GDM1 (cell line): ENCODE data around the gene NCOA7.
"Not testable (repeated sequence)": the region's sequence is repeated elsewhere in the genome, so short reads cannot be mapped to it uniquely, and the experiment has no call there.

Experiments
- DNase-seq: peaks from one replicate; lab custom pipeline; 2025; lab: John Stamatoyannopoulos, UW

NCOA7 gene

GRCh38 chr6:125918681-125919566 lies 128.2 kb downstream of the NCOA7 start:
- peak; percentile 59 for DNase-seq

DNA sequence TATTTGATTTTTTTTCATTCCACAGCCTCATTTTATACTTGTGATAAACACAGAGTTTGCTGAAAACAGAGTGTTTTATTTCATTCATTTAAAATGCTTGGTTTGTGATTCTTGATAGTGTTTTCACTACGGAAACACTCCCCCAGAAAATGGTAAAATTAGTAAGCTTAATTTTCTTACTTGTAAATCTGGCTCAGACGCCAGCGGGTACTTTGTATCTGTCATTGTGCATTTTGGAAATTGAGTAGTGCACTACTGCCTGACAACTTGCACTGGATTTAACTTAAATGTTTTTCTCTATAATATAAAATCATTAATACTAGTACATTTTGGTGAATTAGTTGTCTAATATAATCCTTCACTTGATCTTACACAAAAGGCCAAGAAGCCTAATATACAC lies 128.9 kb downstream of the NCOA7 start:
- DNase-seq = no peak

GRCh38 chr6:125922322-125922860 lies 131.6 kb downstream of the NCOA7 start:
- no peak for DNase-seq

GRCh38 chr6:125923366-125923877 lies 132.7 kb downstream of the NCOA7 start:
- DNase-seq = no peak

GRCh38 chr6:125924169-125924568 lies 133.4 kb downstream of the NCOA7 start:
- DNase-seq = no peak

DNA sequence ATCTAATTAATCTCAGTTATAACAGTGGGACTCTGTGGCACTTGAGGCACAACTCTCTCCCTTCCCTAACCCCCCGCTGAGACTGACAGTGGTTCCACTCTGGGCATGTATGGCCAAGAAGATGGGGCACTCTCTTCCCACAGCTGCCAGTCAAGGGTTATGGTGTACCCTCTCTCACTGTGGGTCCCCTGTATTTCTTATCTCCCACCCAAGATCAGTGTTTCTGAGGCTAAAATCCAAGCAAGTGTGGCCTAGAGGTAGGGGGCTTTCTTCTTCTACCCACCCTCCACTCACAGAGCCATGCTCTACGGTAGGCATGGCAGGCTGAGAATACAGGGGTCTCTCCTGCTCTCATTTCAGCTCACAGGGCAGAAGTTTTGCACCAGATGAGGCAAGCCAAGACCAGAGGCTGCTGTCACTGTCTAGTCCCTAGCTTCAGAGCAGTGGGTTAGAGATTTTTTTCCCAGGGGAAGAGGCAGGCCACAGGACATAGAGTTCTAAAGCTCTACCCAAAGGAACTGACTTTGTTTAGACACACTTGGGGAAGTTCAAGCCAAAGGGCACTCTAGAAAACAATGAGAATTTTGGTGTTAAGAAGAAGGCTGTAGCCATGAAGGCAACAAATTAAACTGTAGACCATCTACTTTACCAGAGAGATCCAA lies 134.1 kb downstream of the NCOA7 start:
- no peak for DNase-seq

GRCh38 chr6:125926711-125927110 lies 136.0 kb downstream of the NCOA7 start:
- DNase-seq = no peak

DNA sequence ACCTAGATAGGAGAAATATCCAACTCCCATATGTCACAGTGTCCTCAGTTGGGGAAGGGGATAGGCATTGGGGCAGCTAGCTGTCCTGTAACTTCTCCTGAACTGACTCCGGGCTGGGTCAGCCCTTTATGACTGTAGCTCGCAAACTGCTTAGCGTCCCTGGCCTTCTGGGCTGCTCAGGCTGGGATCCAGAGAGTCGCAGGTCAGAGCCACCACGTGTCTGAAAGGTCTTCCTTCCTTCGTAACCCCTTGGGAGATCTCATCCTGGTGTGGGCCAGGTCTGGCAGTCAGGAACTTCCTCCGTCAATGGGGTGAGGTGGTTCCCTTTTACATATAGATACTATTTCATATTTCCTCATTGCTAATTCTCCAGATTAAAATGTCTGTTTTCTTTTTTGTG lies 137.0 kb downstream of the NCOA7 start:
- no peak for DNase-seq

DNA sequence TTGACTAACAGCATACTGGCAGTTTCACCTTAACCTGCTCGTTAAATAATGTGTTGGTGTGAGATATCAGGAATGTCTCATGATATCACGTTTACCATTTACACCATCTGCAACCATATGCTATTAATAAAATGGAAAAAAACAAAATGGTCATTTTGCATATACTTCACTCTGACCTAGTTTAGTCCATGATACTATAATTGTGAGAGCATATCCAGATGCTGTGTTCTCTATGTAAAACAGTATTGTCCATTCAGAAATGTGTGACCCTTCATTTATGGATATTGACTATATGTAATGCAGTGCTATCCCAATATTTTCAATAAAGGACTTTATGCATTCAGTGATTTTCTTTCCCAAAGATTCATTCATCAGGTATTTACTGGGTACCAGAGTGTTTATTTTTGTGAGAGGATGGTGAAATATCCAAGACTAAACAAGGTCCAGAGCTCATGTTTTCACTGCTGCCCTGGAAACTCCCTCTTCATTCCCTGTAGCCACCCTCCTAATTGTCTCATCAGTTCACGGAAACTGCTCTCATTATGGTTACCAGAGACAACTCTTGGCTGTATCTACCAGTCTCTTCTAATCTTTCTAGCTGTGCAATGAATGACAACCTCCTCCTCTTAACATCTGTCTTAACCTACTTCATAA lies 140.1 kb downstream of the NCOA7 start:
- no peak for DNase-seq

DNA sequence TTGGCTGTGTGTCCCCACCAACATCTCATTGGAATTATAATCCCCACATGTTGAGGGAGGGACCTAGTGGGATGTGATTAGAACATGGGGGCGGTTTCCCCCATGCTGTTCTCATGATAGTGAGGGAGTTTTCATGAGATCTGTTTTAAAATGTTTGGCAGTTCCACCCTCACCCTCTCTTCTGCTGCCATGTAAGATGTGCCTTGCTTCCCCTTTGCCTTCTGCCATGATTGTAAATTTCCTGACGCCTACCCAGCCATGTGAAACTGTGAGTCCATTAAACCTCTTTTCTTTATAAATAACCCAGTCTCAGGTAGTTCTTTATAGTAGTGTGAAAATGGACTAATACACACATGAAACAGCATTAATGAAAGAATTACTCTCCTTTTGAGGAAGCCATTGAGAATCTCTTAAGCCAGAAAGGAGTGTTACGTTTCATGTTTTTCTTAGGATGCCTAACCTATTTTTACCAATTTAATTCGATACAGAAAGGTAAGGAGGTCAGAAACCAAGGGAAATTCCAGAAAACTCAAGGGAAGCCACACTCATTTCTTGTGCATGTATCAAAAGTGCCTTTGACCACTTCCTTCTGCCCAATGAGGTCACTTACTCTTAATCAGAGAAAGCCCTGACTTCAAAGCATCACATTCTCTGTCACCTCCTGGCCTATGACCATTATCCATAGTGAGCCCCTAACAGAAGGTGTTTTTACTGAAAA lies 141.1 kb downstream of the NCOA7 start:
- no peak for DNase-seq

GRCh38 chr6:125932451-125932795 lies 141.7 kb downstream of the NCOA7 start:
- DNase-seq = no peak

GRCh38 chr6:125935520-125935919 lies 144.8 kb downstream of the NCOA7 start:
- DNase-seq = not testable (repeated sequence)

DNA sequence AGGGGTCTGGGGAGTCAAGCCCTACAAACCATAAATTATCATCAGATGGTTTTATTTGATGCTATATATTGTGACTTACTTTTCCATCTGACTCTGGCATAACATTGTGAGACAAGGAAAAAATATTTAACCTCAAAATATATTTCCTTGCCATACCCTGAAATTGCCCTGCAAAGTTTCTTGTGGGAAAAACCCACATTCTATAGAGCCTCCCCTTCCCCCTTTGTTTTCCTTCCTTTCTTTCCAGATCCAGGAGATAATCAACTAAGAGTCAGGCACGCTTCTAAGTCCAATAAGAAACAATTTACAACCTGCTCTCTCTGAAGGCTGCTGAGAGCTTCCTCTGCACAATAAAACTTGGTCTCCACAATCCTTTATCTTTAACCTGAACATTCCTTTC lies 148.3 kb downstream of the NCOA7 start:
- no peak for DNase-seq

DNA sequence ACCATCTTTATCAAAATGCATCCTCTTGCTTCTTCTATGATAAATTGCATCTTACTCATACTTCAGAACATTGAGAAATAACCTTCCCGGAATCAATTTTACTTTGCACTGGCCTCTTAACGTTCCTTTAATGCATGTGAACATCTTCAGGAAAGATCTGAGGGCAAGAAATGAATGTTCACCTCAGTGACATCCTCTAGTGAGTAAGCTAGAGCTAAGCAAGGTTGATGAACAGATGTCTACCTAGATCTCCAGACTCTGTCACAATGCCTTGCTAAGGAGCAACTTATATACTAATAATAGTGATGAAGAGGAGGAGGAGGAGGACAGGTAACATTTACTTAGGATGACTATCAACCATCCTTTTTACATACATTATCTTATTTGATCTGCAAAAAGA lies 149.0 kb downstream of the NCOA7 start:
- DNase-seq = no peak

GRCh38 chr6:125940247-125941041 lies 149.7 kb downstream of the NCOA7 start:
- no peak for DNase-seq

DNA sequence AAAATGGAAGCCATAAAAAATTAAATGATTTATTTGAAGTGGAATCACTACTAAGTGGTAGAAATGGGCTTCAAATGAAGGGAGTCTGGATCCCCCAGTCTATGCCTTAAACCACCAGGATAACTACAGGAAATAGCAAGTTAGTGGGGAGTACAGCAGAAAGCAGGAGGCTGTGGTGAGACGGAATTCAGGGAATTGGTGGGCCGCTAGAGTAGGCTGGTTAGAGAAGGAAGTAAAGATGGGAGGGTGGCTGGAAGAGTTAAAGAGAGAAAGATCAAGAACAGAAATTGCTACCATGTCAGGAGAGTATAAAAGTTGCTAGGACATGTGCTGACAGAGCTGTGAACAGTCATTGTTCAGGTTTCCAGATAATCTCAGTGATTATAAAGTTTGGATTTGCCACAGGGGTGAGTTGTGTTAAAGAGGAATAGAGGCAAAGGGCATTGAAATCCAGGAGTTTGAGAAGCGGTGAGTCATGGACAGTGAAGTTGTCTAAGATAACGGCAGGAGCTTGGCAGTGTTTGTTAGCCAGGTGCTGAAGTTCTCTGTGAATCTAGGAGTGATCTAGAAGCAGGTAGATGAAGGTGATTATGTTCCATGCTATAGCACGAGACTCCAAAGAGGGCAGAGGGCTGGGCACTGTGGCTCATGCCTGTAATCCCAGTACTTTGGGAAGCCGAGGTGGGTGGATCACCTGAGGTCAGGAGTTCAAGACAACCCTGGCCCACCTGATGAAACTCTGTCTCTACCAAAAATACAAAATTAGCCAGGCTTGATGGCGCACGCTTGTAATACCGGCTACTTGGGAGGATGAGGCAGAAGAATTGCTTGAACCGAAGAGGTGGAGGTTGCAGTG lies 152.1 kb downstream of the NCOA7 start:
- no peak for DNase-seq

DNA sequence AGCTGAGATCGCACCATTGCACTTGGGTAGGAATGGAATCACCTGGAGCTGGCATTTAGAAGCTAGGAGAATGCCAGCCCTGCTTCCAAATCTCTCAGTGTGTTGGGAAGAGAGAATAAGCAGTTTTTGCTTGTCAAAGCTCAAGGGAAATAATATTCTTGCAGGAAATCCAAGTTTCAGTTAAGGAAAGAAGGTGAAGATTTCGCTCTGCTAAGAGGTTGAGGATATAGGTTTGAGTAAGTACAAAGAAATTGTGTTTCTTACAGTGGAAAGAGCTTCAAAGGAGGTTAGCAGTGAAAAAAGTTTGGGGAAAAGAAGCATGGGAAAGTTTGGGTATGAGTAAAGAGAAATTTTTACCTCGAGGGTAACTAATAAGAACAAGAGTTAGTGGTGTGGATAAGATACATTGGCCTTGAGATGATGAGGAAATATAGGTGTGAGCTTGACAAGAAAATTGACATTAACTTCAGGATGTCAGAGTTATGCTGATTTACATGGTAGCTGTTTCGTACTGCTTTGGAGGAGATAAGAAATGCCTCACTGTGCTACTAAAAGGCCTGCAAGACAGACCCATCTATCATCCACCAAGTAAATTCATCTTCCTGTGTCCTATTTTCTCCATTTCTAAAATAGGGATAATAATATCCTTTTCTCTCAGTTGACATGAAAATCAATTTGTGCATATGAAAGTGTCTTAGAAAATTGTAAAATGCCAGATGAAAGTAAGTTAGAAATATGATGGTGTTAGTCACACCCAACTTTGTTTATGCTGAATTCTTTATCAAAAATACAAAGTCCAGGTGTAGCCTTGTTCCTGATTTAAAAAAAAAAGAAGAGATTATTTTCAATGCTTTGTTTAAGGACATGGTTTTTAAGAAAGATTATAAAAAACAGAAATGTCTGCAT lies 153.0 kb downstream of the NCOA7 start:
- no peak for DNase-seq

DNA sequence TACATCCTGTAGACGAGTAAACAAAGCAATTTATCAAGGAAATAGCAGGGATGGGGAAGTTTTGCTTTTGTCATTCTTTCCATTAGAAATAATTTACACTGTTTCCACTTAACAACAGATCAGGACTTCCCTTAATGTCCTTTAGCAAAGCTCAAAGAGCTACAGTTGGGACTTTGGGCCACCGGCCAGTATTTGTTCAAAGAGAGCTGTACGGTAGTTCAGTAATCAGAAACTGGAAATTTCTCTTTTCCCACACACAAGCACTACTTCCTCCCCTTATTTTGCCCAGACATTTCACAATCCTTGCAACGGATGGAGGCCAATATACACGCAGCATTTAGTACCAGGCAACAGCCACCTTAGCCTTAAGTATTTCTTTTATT lies 153.7 kb downstream of the NCOA7 start:
- no peak for DNase-seq

DNA sequence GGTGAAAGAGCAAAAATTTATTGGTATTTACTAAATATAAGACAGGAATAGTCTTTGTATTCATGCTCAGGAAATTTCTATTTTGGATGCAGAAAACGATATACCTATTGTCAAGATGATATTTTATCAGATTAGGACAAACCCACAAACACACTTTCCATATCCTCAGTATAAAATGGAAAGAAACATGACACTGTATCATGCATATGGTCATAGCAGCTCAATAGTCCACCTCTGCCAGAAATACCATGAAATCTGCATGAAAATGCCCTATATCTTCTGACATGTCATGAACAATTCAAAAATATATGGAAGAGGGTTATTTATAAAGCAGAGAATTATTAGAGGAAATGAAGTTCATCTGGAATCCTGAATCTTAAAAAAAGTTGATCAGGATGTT lies 154.1 kb downstream of the NCOA7 start:
- no peak for DNase-seq
